GM21576 (cell line): Measurements from ENCODE around the gene LRRC43.

Experiments used
- ATAC-seq: cut with Tn5 transposase; IDR thresholded peaks from one replicate; pipeline ENCODE4 v1.9.1; 2021; ENCODE audit warnings: mild to moderate bottlenecking, moderate library complexity; ENCODE audit not compliant: unreplicated experiment

Gene LRRC43, protein sequence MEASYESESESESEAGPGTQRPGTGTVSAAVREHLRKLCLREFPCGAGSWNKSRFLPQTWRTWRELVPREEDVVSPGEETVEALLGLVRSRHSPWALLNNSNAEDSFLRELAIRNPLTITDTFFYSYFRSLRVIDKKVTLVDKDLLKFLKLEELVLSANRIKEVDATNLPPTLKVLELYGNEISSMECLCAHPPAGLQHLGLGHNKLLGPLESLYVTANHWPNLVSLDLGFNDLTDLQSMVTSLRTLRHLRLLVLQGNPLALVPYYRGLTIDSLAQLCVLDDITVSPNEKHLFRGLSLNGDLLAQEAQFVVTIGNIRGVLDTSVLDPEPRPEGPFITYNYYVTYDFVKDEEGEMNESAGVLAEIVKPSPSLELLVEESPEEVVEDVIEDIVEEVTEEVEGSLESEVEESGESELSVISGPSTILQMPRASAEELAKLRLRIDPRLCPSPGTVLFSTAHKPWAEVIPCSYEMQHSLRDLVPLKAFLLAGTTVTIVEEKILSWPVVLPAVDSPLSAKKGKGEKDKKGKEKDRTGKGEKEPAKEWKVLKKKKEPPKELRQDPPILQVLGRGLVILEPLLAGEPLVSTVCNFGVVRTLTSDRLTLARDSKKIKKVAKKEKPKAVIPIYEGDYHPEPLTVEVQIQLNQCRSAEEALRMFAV

GRCh38 chr12:122182887-122183587 lies at the start of gene LRRC43:
TSS of gene LRRC43 (plus strand) at chr12:122183123. CDS start at chr12:122183145, 22 bp downstream.
- ATAC-seq, result no peak

GRCh38 chr12:122133192-122133950 lies 49.6 kb upstream of the LRRC43 start:
- no peak for ATAC-seq

DNA sequence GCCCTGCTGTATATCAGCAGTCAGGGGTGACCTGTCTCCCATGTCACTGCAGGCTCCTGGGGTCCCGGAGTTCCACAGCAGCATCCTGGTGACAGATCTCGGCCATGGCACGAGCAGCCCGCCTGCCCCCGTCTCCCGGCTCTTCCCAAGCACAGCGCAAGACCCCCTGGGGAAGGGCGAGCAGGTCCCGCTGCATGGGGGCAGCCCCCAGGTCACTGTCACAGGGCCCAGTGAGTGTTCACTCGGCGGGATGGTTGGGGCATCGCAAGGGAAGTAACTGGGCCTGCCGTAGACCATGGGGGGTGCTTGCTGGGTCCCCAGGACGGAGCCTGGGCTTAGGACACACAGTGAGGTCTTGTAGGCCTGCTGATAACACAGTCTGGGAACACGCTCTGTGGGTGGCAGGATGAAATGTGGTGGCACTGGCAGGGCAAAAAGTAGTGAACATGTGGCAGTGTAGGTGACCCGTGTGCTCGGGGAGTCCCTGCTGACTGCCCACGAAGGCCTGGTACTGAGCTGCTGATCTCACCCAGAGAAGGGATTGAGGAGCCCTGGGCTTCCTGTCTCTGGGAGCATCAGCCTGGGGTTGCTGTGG lies 47.4 kb upstream of the LRRC43 start:
- ATAC-seq, result no peak

DNA sequence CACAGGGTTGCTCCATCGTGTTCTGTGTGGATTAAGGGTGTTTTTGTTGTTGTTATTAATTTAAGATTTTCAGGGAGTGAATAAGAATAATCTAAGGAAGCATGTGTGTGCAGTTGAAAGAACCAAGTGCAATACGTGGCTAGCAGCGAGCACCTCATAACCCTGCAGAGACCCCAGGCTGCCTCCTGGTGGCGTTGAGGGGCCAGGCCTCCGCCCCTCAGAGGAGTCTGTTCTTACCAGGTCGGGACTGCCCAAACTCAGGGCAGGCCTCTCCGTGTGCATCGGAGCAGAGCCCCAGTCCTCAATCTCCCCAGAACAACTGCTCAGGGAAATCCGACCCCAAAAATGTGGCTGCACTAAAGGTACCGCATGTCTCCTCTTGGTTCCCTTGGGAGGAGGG lies 45.7 kb upstream of the LRRC43 start:
- ATAC-seq, result no peak

- ATAC-seq, result no peak
Measured at GRCh38 chr12:122137681-122138080, 45.2 kb upstream of the LRRC43 start.

DNA sequence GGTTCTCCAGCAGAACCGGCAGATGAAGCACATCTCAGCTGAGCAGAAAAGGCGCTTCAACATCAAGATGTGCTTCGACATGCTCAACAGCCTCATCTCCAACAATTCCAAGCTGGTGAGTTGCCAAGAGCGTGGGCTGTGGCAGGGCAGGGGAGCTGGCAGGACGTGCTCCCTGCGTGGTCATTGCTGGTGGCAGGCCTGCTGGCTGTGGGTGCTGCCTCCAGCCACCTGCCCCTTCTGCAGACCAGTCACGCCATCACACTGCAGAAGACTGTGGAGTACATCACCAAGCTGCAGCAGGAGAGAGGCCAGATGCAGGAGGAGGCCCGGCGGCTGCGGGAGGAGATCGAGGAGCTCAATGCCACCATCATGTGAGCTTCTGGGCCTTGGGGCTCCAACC lies 44.7 kb upstream of the LRRC43 start:
- no peak for ATAC-seq

GRCh38 chr12:122138616-122139015 lies 44.3 kb upstream of the LRRC43 start:
- no peak for ATAC-seq

DNA sequence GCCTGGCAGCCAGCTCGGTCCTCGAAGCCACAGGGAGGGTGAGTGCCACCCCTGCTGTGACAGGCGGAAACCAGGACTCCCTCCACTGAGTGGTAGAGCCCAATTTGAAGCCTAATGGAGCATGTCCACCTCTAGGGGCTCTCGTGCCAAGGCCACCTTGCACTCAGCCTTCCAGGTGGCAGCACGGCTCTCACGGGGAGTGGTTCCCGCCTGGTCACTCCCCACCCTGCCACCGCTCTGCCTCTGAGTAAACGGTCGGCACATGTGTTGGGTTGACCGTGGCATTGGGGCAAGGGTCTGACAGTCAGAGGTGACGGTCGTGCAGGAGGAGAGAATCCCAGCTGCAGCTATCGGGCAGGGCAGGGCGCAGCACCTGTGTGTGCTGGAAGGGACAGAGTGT lies 43.7 kb upstream of the LRRC43 start:
- no peak for ATAC-seq

DNA sequence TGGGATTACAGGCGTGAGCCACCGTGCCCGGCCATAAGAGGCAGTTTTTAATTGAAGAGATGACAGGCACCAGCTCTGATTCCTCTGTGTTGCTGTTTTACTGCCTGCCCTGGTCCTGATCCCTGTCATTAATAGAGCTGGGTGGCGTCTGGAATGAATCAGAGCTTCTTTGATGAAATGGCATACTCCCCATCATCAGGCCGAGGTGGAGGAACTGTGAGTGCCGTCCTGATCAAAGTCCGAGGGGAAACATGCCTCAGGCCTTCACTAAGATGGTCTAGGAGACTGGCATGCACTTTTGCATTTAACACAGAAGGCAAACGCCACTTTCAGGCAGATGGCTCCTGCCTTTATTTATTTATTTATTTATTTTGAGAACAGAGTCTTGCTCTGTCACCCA lies 43.0 kb upstream of the LRRC43 start:
- no peak for ATAC-seq

- ATAC-seq, result no peak
Measured at GRCh38 chr12:122140467-122141257, 42.3 kb upstream of the LRRC43 start.

DNA sequence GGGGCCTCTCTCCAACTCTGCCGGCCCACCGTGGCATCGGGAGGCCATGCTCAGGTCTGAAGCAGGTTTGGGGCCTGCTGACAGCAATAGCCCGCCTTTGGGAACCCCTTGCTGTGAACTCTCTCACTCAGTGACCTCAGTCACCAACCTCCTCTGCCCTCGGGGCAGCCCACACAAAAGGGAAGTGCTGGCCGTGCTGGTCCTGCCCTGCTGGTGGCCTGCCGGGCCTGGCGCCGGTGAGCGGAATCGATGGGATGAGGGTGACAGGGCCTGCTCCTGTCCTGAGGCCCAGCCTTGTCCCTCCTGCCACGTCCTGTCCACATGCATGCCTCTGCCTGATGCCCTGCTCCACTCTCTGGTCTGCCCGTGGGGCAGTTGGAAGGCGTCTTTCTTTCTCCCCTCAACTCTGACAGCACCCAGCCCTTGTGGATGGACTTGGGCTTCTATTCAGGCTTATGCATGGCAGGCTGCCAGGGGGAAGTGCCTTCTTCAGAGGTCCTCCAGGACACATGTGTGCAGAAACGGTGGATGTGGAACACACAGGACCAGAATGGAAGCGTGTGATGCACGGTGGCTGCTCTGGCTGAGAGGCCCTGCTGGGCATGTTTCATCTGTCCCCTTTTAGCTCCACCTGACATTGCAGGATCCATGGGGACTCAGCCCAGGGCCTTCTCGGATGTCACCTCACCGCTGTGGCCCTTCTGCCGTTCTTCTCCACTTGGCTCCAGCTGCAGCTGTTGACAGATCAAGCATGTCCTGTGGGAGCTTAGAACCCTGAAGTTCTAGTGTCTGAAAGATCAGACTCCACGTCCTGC lies 40.8 kb upstream of the LRRC43 start:
- no peak for ATAC-seq

DNA sequence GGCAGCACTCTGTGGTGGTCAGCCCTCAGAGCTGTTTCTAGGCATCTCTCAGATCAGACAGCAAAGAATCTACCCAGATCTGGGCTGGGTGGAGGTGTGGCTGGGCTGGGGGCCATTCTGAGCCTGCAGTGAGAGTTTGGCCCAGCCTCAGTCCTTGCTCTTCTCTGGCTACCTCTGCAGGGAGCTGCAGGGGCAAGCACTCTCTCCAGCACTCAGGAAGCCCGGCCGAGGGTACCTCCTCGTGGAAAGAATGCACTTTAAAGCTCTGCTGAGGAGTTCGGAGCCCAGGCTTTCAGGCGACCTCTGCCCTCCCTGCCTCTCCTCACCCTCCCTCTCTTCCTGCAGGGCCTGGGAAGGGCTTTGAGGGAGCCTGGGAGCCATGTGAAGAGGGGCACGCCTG lies 40.1 kb upstream of the LRRC43 start:
- ATAC-seq, result no peak

GRCh38 chr12:122144885-122145284 lies 38.0 kb upstream of the LRRC43 start:
- ATAC-seq, result no peak

DNA sequence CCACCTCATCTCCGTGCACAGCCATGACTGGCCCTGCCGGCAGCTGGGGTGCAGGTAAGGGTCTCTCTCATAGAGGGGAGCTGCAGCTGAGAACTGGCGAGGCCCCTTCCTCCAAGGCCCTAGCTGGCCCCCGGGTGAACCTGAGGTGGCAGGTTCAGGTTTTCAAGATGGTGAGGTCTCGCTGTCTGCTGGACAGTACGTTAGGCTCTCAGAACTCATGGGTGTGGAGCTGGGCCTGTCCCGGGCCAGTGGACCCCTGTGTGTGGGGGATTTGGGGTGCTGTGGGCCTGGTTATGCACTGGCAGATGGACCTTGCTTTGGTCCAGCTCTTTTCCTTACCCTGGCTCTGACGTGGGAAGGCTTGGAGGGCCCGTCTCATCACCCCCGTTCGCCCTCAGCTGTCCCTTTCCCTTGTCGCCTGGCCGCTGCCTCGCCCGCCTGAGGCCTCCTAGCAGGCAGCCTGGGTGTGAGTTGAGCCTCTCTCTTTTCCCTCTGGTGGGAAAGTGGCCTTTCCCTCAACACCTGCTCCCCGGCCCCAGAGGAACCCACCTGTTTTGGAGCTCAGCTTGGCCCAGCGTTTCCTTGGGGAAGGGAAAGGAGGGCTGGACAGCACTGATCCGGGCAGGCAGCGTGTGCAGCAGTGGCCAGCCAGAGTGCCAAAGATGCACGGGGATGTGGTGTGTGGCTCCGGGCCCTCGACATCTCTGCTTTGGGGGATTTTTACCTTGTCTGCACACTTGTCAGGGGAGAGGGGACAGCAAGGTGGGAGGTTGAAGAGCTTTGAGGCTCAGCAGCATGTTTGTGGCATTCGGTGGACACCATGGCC lies 37.2 kb upstream of the LRRC43 start:
- no peak for ATAC-seq

DNA sequence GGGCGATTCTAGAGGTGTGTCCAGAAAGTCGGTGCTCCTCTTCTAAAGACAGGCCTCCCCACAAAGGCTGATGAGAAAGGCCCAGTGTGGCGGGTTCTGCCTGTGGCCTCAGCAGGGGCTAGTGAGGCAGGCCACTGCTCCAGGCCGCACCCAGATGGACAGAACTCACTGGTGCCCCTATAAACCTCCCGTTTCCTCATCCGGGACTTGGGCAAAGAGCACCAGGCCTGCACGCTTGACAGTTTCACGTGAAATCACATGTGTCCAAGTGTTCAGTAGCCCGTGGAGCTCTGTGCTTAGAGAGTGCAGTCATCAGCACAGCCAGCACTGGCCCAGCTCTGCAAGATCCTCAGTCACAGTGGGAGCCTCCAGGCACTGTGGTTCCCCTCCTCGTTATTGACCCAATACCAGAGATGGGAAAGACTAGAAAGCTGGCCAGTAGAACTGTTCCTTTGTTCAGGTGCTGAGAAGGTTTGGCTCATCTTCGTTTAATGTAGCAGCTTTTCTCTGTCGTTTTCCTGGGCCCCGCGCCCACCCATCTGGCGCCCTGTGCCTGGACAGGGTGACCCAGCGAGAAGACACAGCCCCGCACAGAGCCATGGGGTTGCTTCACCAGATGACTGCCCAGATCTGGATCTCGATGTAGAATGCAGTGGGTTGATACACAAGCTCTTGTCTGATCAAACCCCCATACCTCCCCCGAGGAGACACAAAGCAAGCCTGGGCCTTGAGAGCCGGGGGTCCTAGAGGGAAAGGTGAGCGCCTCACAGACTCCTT lies 35.2 kb upstream of the LRRC43 start:
- no peak for ATAC-seq

GRCh38 chr12:122148657-122149056 lies 34.3 kb upstream of the LRRC43 start:
- no peak for ATAC-seq

DNA sequence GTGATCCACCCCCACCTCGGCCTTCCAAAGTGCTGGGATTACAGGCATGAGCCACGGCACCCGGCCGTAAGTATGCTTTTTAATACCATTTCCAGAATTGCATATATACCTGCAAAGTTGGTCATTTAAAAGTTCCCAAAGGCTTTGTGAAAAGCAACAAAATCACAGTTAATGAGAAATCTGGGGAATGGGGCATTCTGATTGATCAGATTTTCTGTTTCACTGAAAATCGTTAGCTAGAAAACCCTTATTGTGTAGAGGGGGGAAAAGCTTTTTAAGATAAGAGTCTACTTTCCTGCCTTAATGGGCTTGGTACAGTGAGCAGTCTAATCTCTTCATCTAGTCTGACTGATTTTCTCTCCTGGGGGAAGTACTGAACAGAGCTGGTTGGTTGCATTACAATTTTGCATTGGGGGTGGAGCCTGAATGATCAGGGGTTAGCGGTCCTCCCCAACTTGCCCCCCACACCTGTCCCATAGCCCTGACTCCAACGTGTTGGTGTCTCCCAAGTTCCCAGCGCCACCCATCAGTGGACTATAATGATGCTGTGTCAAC lies 32.7 kb upstream of the LRRC43 start:
- no peak for ATAC-seq
